GM18508 (cell line): ENCODE data around the gene PI16.

ENCODE experiments used
- ATAC-seq: cut with Tn5 transposase; IDR thresholded peaks from one replicate; pipeline ENCODE4 v1.9.1; 2021; ENCODE audit warnings: moderate number of reproducible peaks; ENCODE audit not compliant: insufficient read depth, unreplicated experiment

The PI16 gene

GRCh38 chr6:36971921-36972673 lies 17.6 kb downstream of the PI16 start:
- no peak for ATAC-seq

- no peak for ATAC-seq
These were observed 18.7 kb downstream of the PI16 start for GRCh38 chr6:36973190-36973589.

- ATAC-seq, result no peak
These were observed 19.1 kb downstream of the PI16 start for GRCh38 chr6:36973647-36974046.

- ATAC-seq, result no peak
These were observed 20.9 kb downstream of the PI16 start for GRCh38 chr6:36975231-36976006.

GRCh38 chr6:36976007-36976264 lies 21.4 kb downstream of the PI16 start:
- ATAC-seq, result no peak

GRCh38 chr6:36976509-36976908 lies 22.0 kb downstream of the PI16 start:
- ATAC-seq, result no peak

GRCh38 chr6:36976931-36977330 lies 22.4 kb downstream of the PI16 start:
- no peak for ATAC-seq

GRCh38 chr6:36977470-36977941 lies 23.0 kb downstream of the PI16 start:
- ATAC-seq, result no peak

GRCh38 chr6:36978421-36979346 lies 24.1 kb downstream of the PI16 start:
- ATAC-seq, result no peak

- no peak for ATAC-seq
These were observed 24.8 kb downstream of the PI16 start for GRCh38 chr6:36979347-36979742.

GRCh38 chr6:36980129-36980528 lies 25.6 kb downstream of the PI16 start:
- no peak for ATAC-seq

- no peak for ATAC-seq
These were observed 26.5 kb downstream of the PI16 start for GRCh38 chr6:36980876-36981619.

- no peak for ATAC-seq
These were observed 29.0 kb downstream of the PI16 start for GRCh38 chr6:36983538-36983937.

GRCh38 chr6:36984581-36985416 lies 30.3 kb downstream of the PI16 start:
- no peak for ATAC-seq

- ATAC-seq, result no peak
These were observed 30.9 kb downstream of the PI16 start for GRCh38 chr6:36985417-36985807.

- ATAC-seq, result peak; percentile 40
These were observed 31.5 kb downstream of the PI16 start, which contains the start of gene MTCH1 for GRCh38 chr6:36985808-36986703. MTCH1 (minus strand) TSS chr6:36986196; CDS start chr6:36986173, 23 bp downstream.

- no peak for ATAC-seq
These were observed 32.1 kb downstream of the PI16 start for GRCh38 chr6:36986704-36987047.

GRCh38 chr6:36989264-36989663 lies 34.7 kb downstream of the PI16 start:
- ATAC-seq, result no peak
